Neural progenitor cell (in vitro differentiated cells): ENCODE measurements around the gene PRXL2A.

Source experiments
- EZH2 ChIP-seq: fragments of 200-600 bp; sonication (generic); IDR thresholded peaks from 2 replicates; pipeline ENCODE4 v1.6.1; 2017; ENCODE audit warnings: antibody characterized with exemption, mild to moderate bottlenecking, moderate library complexity
- TF ChIP-seq, protein P1 (sequence below): fragments of 200-600 bp; sonication (generic); IDR thresholded peaks from 2 replicates; pipeline ENCODE4 v1.5.1; 2017; ENCODE audit warnings: antibody characterized with exemption, mild to moderate bottlenecking

DNA sequence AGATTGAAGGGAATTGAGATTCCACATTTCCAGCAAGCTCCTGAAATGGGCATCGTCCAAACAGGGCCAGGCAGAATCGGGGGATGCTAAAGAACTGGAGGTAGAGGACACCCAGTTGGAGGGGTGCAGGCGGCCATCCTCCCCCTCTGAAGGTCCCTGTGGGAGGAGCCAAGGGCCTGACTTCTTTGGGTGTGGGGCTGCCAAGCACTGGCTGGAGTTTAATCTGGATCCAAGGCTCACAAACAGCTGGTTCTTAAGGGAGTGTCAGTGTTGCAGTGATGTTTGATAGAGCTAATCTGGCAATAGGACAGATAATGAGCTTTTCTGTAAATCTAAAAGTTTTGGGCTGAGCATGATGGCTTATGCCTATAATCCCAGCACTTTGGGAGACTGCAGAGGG is 66.6 kb downstream of the PRXL2A start:
- TF ChIP-seq, protein P1, sequence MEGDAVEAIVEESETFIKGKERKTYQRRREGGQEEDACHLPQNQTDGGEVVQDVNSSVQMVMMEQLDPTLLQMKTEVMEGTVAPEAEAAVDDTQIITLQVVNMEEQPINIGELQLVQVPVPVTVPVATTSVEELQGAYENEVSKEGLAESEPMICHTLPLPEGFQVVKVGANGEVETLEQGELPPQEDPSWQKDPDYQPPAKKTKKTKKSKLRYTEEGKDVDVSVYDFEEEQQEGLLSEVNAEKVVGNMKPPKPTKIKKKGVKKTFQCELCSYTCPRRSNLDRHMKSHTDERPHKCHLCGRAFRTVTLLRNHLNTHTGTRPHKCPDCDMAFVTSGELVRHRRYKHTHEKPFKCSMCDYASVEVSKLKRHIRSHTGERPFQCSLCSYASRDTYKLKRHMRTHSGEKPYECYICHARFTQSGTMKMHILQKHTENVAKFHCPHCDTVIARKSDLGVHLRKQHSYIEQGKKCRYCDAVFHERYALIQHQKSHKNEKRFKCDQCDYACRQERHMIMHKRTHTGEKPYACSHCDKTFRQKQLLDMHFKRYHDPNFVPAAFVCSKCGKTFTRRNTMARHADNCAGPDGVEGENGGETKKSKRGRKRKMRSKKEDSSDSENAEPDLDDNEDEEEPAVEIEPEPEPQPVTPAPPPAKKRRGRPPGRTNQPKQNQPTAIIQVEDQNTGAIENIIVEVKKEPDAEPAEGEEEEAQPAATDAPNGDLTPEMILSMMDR, result no peak
- TF ChIP-seq EZH2, result no peak
